ENCODE results near the gene KCND2.

DNA sequence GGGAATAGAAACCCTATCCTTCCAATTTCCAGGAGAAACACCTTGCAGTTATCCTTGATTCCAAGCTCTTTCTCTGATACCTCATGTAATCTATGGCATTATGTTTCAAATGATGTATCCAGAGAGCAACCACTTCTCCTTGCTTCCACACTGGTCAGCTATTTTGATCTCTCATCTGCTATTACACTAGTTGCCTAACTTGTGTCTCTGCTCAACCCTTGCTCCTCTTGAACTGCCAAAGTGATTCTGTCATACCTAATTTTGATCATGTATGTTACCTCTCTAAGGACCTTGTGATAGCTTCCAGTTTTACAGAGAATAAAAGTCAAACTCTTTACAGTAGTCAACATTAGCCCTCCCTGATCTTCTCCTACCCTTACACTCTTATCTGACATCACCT is 90.4 kb downstream of the KCND2 start:
- TF ChIP-seq EP300 (IDR thresholded peaks at IDR 0.05) = no peak
- TF ChIP-seq POLR2AphosphoS5 (IDR thresholded peaks at IDR 0.05) = no peak
- TF ChIP-seq, protein P1, sequence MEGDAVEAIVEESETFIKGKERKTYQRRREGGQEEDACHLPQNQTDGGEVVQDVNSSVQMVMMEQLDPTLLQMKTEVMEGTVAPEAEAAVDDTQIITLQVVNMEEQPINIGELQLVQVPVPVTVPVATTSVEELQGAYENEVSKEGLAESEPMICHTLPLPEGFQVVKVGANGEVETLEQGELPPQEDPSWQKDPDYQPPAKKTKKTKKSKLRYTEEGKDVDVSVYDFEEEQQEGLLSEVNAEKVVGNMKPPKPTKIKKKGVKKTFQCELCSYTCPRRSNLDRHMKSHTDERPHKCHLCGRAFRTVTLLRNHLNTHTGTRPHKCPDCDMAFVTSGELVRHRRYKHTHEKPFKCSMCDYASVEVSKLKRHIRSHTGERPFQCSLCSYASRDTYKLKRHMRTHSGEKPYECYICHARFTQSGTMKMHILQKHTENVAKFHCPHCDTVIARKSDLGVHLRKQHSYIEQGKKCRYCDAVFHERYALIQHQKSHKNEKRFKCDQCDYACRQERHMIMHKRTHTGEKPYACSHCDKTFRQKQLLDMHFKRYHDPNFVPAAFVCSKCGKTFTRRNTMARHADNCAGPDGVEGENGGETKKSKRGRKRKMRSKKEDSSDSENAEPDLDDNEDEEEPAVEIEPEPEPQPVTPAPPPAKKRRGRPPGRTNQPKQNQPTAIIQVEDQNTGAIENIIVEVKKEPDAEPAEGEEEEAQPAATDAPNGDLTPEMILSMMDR (IDR thresholded peaks at IDR 0.05) = no peak
- no peak for TF ChIP-seq POLR2A (IDR thresholded peaks at IDR 0.05)
